ENCODE results near the gene XXYLT1. TPM values are rescaled to one million over a fixed set of nuclear protein-coding genes. Genes with fewer than 3 reads are reported as not detected.

The XXYLT1 gene
- total and polyA plus RNA-seq, 9 of the 15 experiments (the other 6 are each of a cell fraction or from before 2014, with no cell fraction given): 1.9 to 18.9 (median 15.0) TPM

DNA sequence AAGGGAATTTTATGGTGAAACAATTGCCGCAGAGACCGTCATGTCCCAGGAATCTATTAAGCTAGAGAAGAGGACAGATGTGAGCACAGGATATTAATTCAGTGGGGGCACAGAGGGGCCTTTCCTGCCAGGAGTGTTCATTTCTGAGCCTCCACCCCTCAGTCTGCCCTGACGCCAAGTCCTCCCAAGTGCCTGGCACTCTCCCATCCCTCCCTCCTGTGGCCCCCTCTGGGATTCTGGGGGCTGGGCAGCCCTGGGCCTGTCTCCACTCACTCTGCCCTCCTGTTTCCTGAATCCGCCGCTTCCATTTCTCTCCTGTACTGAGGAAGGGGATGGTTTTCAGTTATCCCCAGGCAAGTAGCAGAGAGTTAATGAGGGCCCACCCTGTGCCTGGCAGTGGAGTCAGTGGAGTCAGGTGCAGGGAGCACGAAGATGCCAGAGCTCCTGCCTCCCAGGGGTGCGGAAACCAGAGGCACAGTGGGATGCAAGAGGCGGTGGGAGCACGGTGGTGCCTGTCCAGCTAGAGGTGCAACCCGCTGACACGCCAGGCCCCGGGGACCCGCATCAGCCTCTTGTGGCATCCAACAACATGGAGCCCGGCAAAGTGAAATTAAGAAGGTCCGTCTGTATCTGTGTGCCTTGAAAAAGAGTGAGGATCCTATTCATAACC, 212.5 kb downstream of the XXYLT1 start:
- Histone ChIP-seq H2AFZ (ENCODE audit: low read depth, low read length) (no peak overlapping the region), H3K9me1 (ENCODE audit: control insufficient read depth, insufficient read depth, low read length) (no peaks in the 10 kb centered on the region), H4K20me1 (replicated peaks; ENCODE audit: control insufficient read depth, insufficient read depth, low read length) (no peaks in the 10 kb centered on the region), H3K9ac (ENCODE audit: insufficient read depth in 1 of 2, low read depth in 2 of 2, low read length in 2 of 2) (peak overlapping the region in 1 of 2 experiments; percentile 64; a peak in 1 of 4 replicates), H3K36me3 (ENCODE audit: control insufficient read depth, insufficient read depth, low read length) (no peaks in the 10 kb centered on the region), H3K4me3 (no peak overlapping the region), H3K27ac (ENCODE audit: extremely low read depth, low read depth, low read length) (no peak overlapping the region), H3K79me2 (ENCODE audit: control insufficient read depth, insufficient read depth, low read length) (no peaks in the 10 kb centered on the region), H3K27me3 (ENCODE audit: control insufficient read depth in 2 of 2, insufficient read depth in 2 of 2, low read length in 2 of 2) (peaks cover 31 to 75% of the 10 kb centered on the region in 2 experiments; a peak in 3 of 5 replicates), H3K4me2 (ENCODE audit: insufficient read depth, low read length) (no peak overlapping the region), H3K9me3 (replicated peaks; ENCODE audit: control insufficient read depth, insufficient read depth, low read depth, low read length) (no peaks in the 10 kb centered on the region), H3K4me1 (replicated peaks in 1 of 2; ENCODE audit: control insufficient read depth in 2 of 2, insufficient read depth in 2 of 2, low read length in 2 of 2) (peaks cover 0 to 13% of the 10 kb centered on the region in 2 experiments; a peak in 2 of 5 replicates)
- ATAC-seq (no peak), DNase-seq (ENCODE audit: extremely low read depth in 1 of 4, low spot score in 3 of 4) (no peak), FAIRE-seq (no peak)
- intact Hi-C loops (cut with micrococcal nuclease) (no loop called here), in situ Hi-C loops (cut with MboI) (no loop called here)
- CTCF ChIA-PET (ENCODE audit: low intra/inter-chr PET ratio): no interaction called here
- no TSS peak for BruUV-seq (replicated peaks)
- POLR2A ChIA-PET: interaction anchor here (1.3 kb wide), 1 partner anchor 11 kb away, joined by 3 read pairs; no protein-coding TSS in a partner anchor
- TF ChIP-seq, protein P1, sequence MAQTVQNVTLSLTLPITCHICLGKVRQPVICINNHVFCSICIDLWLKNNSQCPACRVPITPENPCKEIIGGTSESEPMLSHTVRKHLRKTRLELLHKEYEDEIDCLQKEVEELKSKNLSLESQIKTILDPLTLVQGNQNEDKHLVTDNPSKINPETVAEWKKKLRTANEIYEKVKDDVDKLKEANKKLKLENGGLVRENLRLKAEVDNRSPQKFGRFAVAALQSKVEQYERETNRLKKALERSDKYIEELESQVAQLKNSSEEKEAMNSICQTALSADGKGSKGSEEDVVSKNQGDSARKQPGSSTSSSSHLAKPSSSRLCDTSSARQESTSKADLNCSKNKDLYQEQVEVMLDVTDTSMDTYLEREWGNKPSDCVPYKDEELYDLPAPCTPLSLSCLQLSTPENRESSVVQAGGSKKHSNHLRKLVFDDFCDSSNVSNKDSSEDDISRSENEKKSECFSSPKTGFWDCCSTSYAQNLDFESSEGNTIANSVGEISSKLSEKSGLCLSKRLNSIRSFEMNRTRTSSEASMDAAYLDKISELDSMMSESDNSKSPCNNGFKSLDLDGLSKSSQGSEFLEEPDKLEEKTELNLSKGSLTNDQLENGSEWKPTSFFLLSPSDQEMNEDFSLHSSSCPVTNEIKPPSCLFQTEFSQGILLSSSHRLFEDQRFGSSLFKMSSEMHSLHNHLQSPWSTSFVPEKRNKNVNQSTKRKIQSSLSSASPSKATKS (CRISPR knock-in tag; IDR thresholded peaks at IDR 0.05): no peak
- WGBS (ENCODE audit: insufficient coverage, low coverage, missing lambda C conversion rate): 17% methylated on average over 15 of the region's 15 CpGs

- DNase-seq (ENCODE audit: extremely low read depth in 1 of 4, low spot score in 3 of 4): no peak
- POLR2A ChIA-PET: interaction anchor here (0.6 kb wide), 1 partner anchor 394 kb away, joined by 3 read pairs; no protein-coding TSS in a partner anchor
- TF ChIP-seq CCNT2 (IDR thresholded peaks at IDR 0.05; ENCODE audit: borderline replicate concordance, extremely low read depth, insufficient read length, low read depth, low read length) (no peak), SIX5 (IDR thresholded peaks at IDR 0.05; ENCODE audit: borderline replicate concordance in 1 of 2, insufficient read depth in 1 of 2, low read depth in 1 of 2, low read length in 2 of 2) (no peak), HLTF (IDR thresholded peaks at IDR 0.05) (no peak), HDAC6 (IDR thresholded peaks at IDR 0.05; ENCODE audit: low read depth, low read length) (no peak), PHF21A (IDR thresholded peaks at IDR 0.05; ENCODE audit: borderline replicate concordance, low read depth) (no peak), LARP7 (IDR thresholded peaks at IDR 0.05) (no peak), JUN (IDR thresholded peaks at IDR 0.05; ENCODE audit: borderline replicate concordance, low read depth, low read length) (no peak), JUN (CRISPR knock-in tag; IDR thresholded peaks at IDR 0.05; ENCODE audit: borderline replicate concordance) (no peak), CBX1 (IDR thresholded peaks at IDR 0.05; ENCODE audit: low read depth) (no peak), POLR2H (tag; IDR thresholded peaks at IDR 0.05; ENCODE audit: low read depth) (no peak), SRSF3 (IDR thresholded peaks at IDR 0.05; ENCODE audit: insufficient read depth, low read length) (no peak)
These were observed 213.2 kb downstream of the XXYLT1 start for GRCh38 chr3:195057716-195058115.

More at GRCh38 chr3:195057716-195058115, 213.2 kb downstream of the XXYLT1 start:
- Histone ChIP-seq H3K4me3 (no peak overlapping the region), H3K9me1 (ENCODE audit: control insufficient read depth, insufficient read depth, low read length) (no peaks in the 10 kb centered on the region), H3K79me2 (ENCODE audit: control insufficient read depth, insufficient read depth, low read length) (no peaks in the 10 kb centered on the region), H3K36me3 (ENCODE audit: control insufficient read depth, insufficient read depth, low read length) (no peaks in the 10 kb centered on the region), H4K20me1 (replicated peaks; ENCODE audit: control insufficient read depth, insufficient read depth, low read length) (no peaks in the 10 kb centered on the region), H3K9me3 (replicated peaks; ENCODE audit: control insufficient read depth, insufficient read depth, low read depth, low read length) (no peaks in the 10 kb centered on the region), H3K4me2 (ENCODE audit: insufficient read depth, low read length) (no peak overlapping the region), H3K4me1 (replicated peaks in 1 of 2; ENCODE audit: control insufficient read depth in 2 of 2, insufficient read depth in 2 of 2, low read length in 2 of 2) (peaks cover 0 to 13% of the 10 kb centered on the region in 2 experiments; a peak in 2 of 5 replicates), H3K27me3 (ENCODE audit: control insufficient read depth in 2 of 2, insufficient read depth in 2 of 2, low read length in 2 of 2) (peaks cover 30 to 68% of the 10 kb centered on the region in 2 experiments; a peak in 3 of 5 replicates), H2AFZ (ENCODE audit: low read depth, low read length) (no peak overlapping the region), H3K9ac (ENCODE audit: insufficient read depth in 1 of 2, low read depth in 2 of 2, low read length in 2 of 2) (no peak overlapping the region), H3K27ac (ENCODE audit: extremely low read depth, low read depth, low read length) (no peak overlapping the region)
- ATAC-seq (no peak), FAIRE-seq (no peak)
- in situ Hi-C loops (cut with MboI) (no loop called here), intact Hi-C loops (cut with micrococcal nuclease) (no loop called here)
- no TSS peak for BruUV-seq (replicated peaks)
- 9% methylated on average over 7 of the region's 7 CpGs for WGBS (ENCODE audit: insufficient coverage, low coverage, missing lambda C conversion rate)
- CTCF ChIA-PET (ENCODE audit: low intra/inter-chr PET ratio): no interaction called here

All from K562 (cell line).